A204.1 (cell line): ENCODE measurements around the gene HMGCS1.
"Not testable (repeated sequence)": the region's sequence is repeated elsewhere in the genome, so short reads cannot be mapped to it uniquely, and the experiment has no call there.

ENCODE experiments used
- FAIRE-seq: peaks from 2 replicates; lab custom pipeline; 2012; peaks lifted over from hg19 to GRCh38; lab: Jason Lieb, UNC

HMGCS1 gene

GRCh38 chr5:43313035-43313853, at the start of gene HMGCS1:
Gene HMGCS1 (minus strand): TSS chr5:43313412. CDS start chr5:43298965, 14,447 bp downstream.
- FAIRE-seq, result peak; percentile 99

GRCh38 chr5:43358726-43359125, 45.5 kb upstream of the HMGCS1 start:
- no peak for FAIRE-seq

DNA sequence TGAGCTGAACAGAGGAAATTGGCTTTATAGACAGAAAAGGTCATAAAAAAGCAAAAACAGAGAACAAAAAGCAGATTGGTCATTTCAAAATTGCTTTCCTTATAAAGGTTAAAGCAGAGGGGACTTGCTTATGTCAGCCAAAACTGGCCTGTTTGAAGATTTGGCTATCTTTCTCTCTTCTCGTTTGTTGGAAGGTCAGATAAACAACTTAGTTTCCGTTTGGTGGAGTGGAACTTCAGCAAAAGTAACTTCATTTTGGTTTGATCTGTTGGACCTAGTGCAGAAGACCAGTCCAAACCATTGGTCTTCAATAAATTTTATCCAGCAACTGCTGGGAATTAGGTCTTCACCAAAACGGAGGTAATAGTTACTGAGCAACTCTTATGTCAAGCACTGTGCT, 45.1 kb upstream of the HMGCS1 start:
- no peak for FAIRE-seq

DNA sequence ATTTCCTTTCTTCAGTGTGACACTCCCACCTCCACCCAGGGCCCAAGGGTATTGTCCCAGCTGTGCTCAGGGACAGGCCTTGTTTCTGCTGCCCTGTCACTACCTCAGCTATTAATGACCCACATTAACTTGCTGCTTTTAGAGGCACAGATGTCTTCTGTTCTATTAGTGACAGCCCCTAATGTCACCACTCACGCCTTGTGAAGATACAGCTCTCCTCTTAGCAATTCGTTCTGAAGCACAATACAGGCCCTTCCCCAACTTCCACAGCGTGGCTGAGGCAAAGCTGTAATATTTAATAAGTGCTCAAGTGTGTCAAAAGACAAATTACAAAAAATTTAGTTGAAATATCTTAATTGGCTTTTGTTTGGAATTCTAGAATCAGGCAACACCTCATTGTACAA, 44.7 kb upstream of the HMGCS1 start:
- no peak for FAIRE-seq

- no peak for FAIRE-seq
Observed at GRCh38 chr5:43357067-43357466, 43.9 kb upstream of the HMGCS1 start.

GRCh38 chr5:43354774-43355173, 41.6 kb upstream of the HMGCS1 start:
- no peak for FAIRE-seq

GRCh38 chr5:43353668-43354067, 40.5 kb upstream of the HMGCS1 start:
- no peak for FAIRE-seq

DNA sequence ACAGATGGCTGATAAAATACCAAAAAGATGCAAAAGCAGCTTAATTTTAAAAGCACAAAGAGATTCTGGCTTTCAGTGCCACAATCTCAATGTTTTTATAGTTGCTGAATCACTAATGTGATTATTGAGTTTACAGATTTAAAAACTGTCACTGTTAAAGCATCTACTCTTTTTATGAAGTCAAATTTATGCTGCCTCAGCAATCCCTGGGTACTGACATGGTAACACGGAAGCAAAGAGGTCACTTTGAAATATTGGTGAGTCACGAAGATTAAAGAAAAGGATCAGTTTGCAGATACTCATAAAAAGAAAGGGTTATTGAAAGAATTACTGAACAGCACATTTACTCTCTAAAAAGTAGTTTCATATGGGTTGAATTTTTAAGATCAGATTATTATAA, 39.7 kb upstream of the HMGCS1 start:
- no peak for FAIRE-seq

GRCh38 chr5:43352131-43352530, 38.9 kb upstream of the HMGCS1 start:
- FAIRE-seq, result no peak

GRCh38 chr5:43348861-43349363, 35.7 kb upstream of the HMGCS1 start:
- FAIRE-seq, result no peak

GRCh38 chr5:43348207-43348606, 35.0 kb upstream of the HMGCS1 start:
- FAIRE-seq, result no peak

GRCh38 chr5:43338862-43339261, 25.6 kb upstream of the HMGCS1 start:
- FAIRE-seq, result no peak

DNA sequence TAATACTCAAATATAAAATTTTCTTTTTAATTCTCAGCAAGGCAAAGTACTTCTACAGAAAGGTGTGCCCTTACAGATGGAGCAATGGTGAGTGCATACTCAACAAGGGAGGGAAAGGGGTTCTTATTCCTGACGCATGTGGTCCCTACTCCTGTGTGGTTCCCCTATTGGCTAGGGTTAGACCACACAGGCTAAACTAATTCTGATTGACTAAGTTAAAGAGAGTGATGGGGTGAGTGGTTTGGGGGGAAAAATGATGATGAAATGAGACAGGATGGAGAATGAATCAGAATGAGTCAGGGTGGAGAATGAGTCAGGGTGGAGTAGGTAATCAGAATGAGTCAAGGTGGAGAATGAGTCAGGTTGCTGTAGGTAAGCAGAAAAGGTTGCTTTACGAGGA, 22.9 kb upstream of the HMGCS1 start:
- no peak for FAIRE-seq

- no peak for FAIRE-seq
Observed at GRCh38 chr5:43335681-43336080, 22.5 kb upstream of the HMGCS1 start.

GRCh38 chr5:43332401-43332800, 19.2 kb upstream of the HMGCS1 start:
- FAIRE-seq, result no peak

- FAIRE-seq, result not testable (repeated sequence)
Observed at GRCh38 chr5:43325624-43326023, 12.4 kb upstream of the HMGCS1 start.

DNA sequence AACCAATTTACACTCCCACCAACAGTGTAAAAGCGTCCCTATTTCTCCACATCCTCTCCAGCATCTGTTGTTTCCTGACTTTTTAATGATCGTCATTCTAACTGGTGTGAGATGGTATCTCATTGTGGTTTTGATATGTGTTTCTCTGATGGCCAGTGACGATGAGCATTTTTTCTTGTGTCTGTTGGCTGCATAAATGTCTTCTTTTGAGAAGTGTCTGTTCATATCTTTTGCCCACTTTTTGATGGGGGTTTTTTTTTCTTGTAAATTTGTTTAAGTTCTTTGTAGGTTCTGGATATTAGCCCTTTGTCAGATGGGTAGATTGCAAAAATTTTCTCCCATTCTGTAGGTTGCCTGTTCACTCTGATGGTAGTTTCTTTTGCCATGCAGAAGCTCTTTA, 10.3 kb upstream of the HMGCS1 start:
- not testable (repeated sequence) for FAIRE-seq

DNA sequence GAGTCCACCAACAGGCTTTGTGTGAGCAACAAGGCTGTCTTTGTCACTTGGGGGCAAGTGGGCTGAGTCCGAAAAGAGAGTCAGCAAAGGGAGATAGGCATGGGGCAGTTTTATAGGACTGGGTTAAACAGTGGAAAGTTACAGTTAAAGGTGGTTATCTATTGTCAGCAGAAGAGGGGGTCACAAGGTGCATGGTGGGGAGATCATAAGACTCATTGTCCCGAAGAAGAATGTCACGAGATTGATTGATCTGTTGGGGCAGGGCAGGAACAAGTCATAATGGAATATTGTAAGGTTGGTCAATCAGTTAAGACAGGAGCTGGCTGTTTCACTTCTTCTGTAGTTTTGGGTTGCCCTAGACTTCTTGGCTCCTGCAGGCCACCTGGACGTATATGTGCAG, 7.6 kb upstream of the HMGCS1 start:
- FAIRE-seq, result no peak

- no peak for FAIRE-seq
Observed at GRCh38 chr5:43316421-43316820, 3.2 kb upstream of the HMGCS1 start.

DNA sequence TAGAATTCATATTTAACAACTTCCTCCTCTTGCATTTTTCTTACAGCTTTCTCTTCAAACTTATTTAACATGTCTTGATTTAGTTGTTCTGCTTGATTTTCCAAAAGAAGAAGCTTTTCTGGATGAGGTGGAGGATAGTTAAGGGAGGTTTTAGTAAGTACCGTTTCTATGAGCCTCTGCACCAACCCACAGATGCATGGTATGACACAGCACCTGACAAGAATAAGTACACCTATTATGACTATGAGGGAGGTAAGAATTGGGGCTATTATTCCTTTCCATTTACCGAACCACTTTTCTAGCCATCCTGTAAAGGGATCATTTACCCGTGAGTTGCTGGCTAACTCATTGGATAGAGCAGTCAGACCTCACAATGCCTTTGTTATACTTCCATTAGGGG, 2.5 kb upstream of the HMGCS1 start:
- no peak for FAIRE-seq

- FAIRE-seq, result no peak
Observed at GRCh38 chr5:43315263-43315662, 2.1 kb upstream of the HMGCS1 start.

GRCh38 chr5:43314724-43315123, 1.5 kb upstream of the HMGCS1 start:
- no peak for FAIRE-seq

DNA sequence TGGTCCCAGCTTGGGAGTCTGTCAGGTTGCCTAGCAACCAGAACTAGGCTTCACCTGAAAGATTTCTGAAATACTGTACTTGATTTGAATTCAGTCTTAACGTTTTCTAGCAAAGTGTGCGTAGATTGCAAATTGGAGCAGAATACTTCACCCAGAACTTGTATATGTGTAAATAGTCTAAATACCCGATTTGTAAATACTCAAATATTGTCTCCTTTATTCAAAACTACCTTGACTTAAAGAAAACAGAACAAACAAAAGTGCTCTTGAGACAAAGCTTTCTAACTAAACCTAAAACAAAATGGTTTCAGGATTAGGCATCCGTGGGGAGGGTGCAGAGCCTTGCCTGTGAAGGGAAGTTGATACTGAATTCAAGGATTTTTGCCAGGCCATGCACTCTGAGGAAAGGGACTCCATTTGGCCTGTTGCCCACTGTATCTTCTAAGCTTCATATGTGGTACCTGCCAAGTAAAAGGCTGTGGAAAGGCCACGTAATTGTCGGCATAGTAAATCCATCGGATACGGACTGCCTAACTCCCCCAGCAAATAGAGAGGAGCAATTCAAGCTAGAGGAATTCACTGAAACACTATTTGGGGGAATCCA, 744 bp upstream of the HMGCS1 start:
- FAIRE-seq, result no peak

DNA sequence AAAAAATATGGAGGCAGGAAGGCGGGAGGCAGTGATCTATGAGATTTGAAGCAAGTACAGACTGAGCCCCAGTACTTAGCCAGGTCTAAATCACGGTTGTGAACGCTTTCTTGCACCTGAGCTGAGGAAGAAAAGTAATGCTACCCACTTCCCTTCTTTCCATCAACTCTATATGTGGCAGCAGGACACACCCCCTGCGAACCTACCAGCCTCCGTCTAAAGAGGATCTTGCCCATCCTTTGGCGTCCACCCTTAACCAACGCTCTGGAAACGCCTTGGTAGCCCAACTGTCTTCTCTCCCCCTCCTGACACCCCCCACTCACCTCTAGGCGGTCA, 545 bp downstream of the HMGCS1 start:
- FAIRE-seq, result no peak
